ENCODE measurements around the gene EFHD2.

GRCh38 chr1:15401391-15402055, 8.2 kb upstream of the EFHD2 start:
- TF ChIP-seq PATZ1 (CRISPR knock-in tag; IDR thresholded peaks at IDR 0.05; ENCODE audit: borderline replicate concordance): no peak
- no peak for TF ChIP-seq CSRNP3 (CRISPR knock-in tag; IDR thresholded peaks at IDR 0.05)
- TF ChIP-seq ARNTL (CRISPR knock-in tag; IDR thresholded peaks at IDR 0.05; ENCODE audit: borderline replicate concordance, low read depth): no peak

Data from SK-N-SH treated with all-trans-retinoic acid at 6 μM for 48 hours (cell line).